ENCODE data around the gene RIPOR3.
"Not testable (repeated sequence)": the region's sequence is repeated elsewhere in the genome, so short reads cannot be mapped to it uniquely, and the experiment has no call there.

RIPOR3 gene

GRCh38 chr20:50546729-50547314 is 144.5 kb downstream of the RIPOR3 start:
- Histone ChIP-seq H3K27me3 (ENCODE audit: insufficient read depth, low read length) (no peaks in the 10 kb centered on the region), H3K9me3 (ENCODE audit: insufficient read depth, low read depth, low read length) (no peaks in the 10 kb centered on the region), H3K4me3 (ENCODE audit: low read length) (no peak overlapping the region), H3K27ac (ENCODE audit: low read depth, low read length) (no peak overlapping the region), H3K9ac (ENCODE audit: low read depth, low read length) (no peak overlapping the region), H3K36me3 (ENCODE audit: insufficient read depth, low read length) (peaks cover 4% of the 10 kb centered on the region; the same call in 1 of the 2 replicates), H3K4me1 (ENCODE audit: insufficient read depth, low read length) (no peaks in the 10 kb centered on the region)
- WGBS: 90% methylated on average over 4 of the region's 5 CpGs

GRCh38 chr20:50545126-50545525 is 146.2 kb downstream of the RIPOR3 start:
- H3K9me3 ChIP-seq (ENCODE audit: insufficient read depth, low read depth, low read length): no peaks in the 10 kb centered on the region
- H3K4me1 ChIP-seq (ENCODE audit: insufficient read depth, low read length): no peaks in the 10 kb centered on the region
- H3K4me3 ChIP-seq (ENCODE audit: low read length): no peak overlapping the region
- no peak overlapping the region for H3K9ac ChIP-seq (ENCODE audit: low read depth, low read length)
- peaks cover 4% of the 10 kb centered on the region; the same call in 1 of the 2 replicates for H3K36me3 ChIP-seq (ENCODE audit: insufficient read depth, low read length)
- 92% methylated on average over 5 of the region's 5 CpGs for WGBS
- no peak overlapping the region for H3K27ac ChIP-seq (ENCODE audit: low read depth, low read length)
- no peaks in the 10 kb centered on the region for H3K27me3 ChIP-seq (ENCODE audit: insufficient read depth, low read length)

- Histone ChIP-seq H3K27me3 (ENCODE audit: insufficient read depth, low read length) (no peaks in the 10 kb centered on the region), H3K27ac (ENCODE audit: low read depth, low read length) (no peak overlapping the region), H3K4me1 (ENCODE audit: insufficient read depth, low read length) (no peaks in the 10 kb centered on the region), H3K4me3 (ENCODE audit: low read length) (no peak overlapping the region), H3K9me3 (ENCODE audit: insufficient read depth, low read depth, low read length) (no peaks in the 10 kb centered on the region), H3K36me3 (ENCODE audit: insufficient read depth, low read length) (0 out of 2 replicates have a peak, but pooled peaks cover 1% of the 10 kb centered on the region), H3K9ac (ENCODE audit: low read depth, low read length) (no peak overlapping the region)
- WGBS: 93% methylated on average over 4 of the region's 5 CpGs
Observed at GRCh38 chr20:50543326-50543725, 148.0 kb downstream of the RIPOR3 start.

- Histone ChIP-seq H3K9me3 (ENCODE audit: insufficient read depth, low read depth, low read length) (no peaks in the 10 kb centered on the region), H3K27me3 (ENCODE audit: insufficient read depth, low read length) (no peaks in the 10 kb centered on the region), H3K4me1 (ENCODE audit: insufficient read depth, low read length) (no peaks in the 10 kb centered on the region), H3K27ac (ENCODE audit: low read depth, low read length) (no peak overlapping the region), H3K9ac (ENCODE audit: low read depth, low read length) (no peak overlapping the region), H3K36me3 (ENCODE audit: insufficient read depth, low read length) (no peaks in the 10 kb centered on the region), H3K4me3 (ENCODE audit: low read length) (no peak overlapping the region)
- WGBS: 94% methylated on average over 5 of the region's 5 CpGs
Observed at GRCh38 chr20:50541606-50542041, 149.7 kb downstream of the RIPOR3 start.

GRCh38 chr20:50540620-50541605 is 150.4 kb downstream of the RIPOR3 start:
- WGBS: 90% methylated on average over 14 of the region's 14 CpGs

GRCh38 chr20:50539798-50540197 is 151.5 kb downstream of the RIPOR3 start:
- H3K9me3 ChIP-seq (ENCODE audit: insufficient read depth, low read depth, low read length); H3K4me3 ChIP-seq (ENCODE audit: low read length); H3K9ac ChIP-seq (ENCODE audit: low read depth, low read length); H3K4me1 ChIP-seq (ENCODE audit: insufficient read depth, low read length); H3K27me3 ChIP-seq (ENCODE audit: insufficient read depth, low read length); H3K36me3 ChIP-seq (ENCODE audit: insufficient read depth, low read length); H3K27ac ChIP-seq (ENCODE audit: low read depth, low read length): not testable (repeated sequence)
- 99% methylated on average over 7 of the region's 8 CpGs for WGBS

More at GRCh38 chr20:50540620-50541605, 150.4 kb downstream of the RIPOR3 start:
- Histone ChIP-seq H3K27ac (ENCODE audit: low read depth, low read length) (no peak overlapping the region), H3K4me3 (ENCODE audit: low read length) (no peak overlapping the region), H3K4me1 (ENCODE audit: insufficient read depth, low read length) (peaks cover 3% of the 10 kb centered on the region; the same call in 1 of the 2 replicates), H3K9me3 (ENCODE audit: insufficient read depth, low read depth, low read length) (no peaks in the 10 kb centered on the region), H3K27me3 (ENCODE audit: insufficient read depth, low read length) (no peaks in the 10 kb centered on the region), H3K36me3 (ENCODE audit: insufficient read depth, low read length) (no peaks in the 10 kb centered on the region), H3K9ac (ENCODE audit: low read depth, low read length) (no peak overlapping the region)

- no peaks in the 10 kb centered on the region for H3K9me3 ChIP-seq (ENCODE audit: insufficient read depth, low read depth, low read length)
- H3K9ac ChIP-seq (ENCODE audit: low read depth, low read length): no peak overlapping the region
- 91% methylated on average over 4 of the region's 4 CpGs for WGBS
- no peak overlapping the region for H3K4me3 ChIP-seq (ENCODE audit: low read length)
- H3K27me3 ChIP-seq (ENCODE audit: insufficient read depth, low read length): no peaks in the 10 kb centered on the region
- H3K27ac ChIP-seq (ENCODE audit: low read depth, low read length): no peak overlapping the region
- no peaks in the 10 kb centered on the region for H3K36me3 ChIP-seq (ENCODE audit: insufficient read depth, low read length)
- peaks cover 9% of the 10 kb centered on the region; the same call in 1 of the 2 replicates for H3K4me1 ChIP-seq (ENCODE audit: insufficient read depth, low read length)
Observed at GRCh38 chr20:50538276-50538675, 153.1 kb downstream of the RIPOR3 start.

GRCh38 chr20:50537546-50538201 is 153.7 kb downstream of the RIPOR3 start:
- Histone ChIP-seq H3K9me3 (ENCODE audit: insufficient read depth, low read depth, low read length) (no peaks in the 10 kb centered on the region), H3K9ac (ENCODE audit: low read depth, low read length) (no peak overlapping the region), H3K4me1 (ENCODE audit: insufficient read depth, low read length) (peaks cover 9% of the 10 kb centered on the region; the same call in 1 of the 2 replicates), H3K27me3 (ENCODE audit: insufficient read depth, low read length) (no peaks in the 10 kb centered on the region), H3K4me3 (ENCODE audit: low read length) (no peak overlapping the region), H3K27ac (ENCODE audit: low read depth, low read length) (no peak overlapping the region), H3K36me3 (ENCODE audit: insufficient read depth, low read length) (no peaks in the 10 kb centered on the region)
- 92% methylated on average over 6 of the region's 7 CpGs for WGBS

GRCh38 chr20:50536333-50536732 is 155.0 kb downstream of the RIPOR3 start:
- no peaks in the 10 kb centered on the region for H3K27me3 ChIP-seq (ENCODE audit: insufficient read depth, low read length)
- peaks cover 9% of the 10 kb centered on the region; the same call in 1 of the 2 replicates for H3K4me1 ChIP-seq (ENCODE audit: insufficient read depth, low read length)
- H3K9me3 ChIP-seq (ENCODE audit: insufficient read depth, low read depth, low read length): no peaks in the 10 kb centered on the region
- no peak overlapping the region for H3K27ac ChIP-seq (ENCODE audit: low read depth, low read length)
- H3K4me3 ChIP-seq (ENCODE audit: low read length): no peak overlapping the region
- H3K36me3 ChIP-seq (ENCODE audit: insufficient read depth, low read length): no peaks in the 10 kb centered on the region
- 76% methylated on average over 4 of the region's 4 CpGs for WGBS
- no peak overlapping the region for H3K9ac ChIP-seq (ENCODE audit: low read depth, low read length)
